Smooth muscle cell (in vitro differentiated cells): ENCODE measurements around the gene CHURC1. TPM values are rescaled to one million over a fixed set of nuclear protein-coding genes. Genes with fewer than 3 reads are reported as not detected.
A peak's percentile ranks its signal among the peaks of the same experiment; 100 is the strongest.

Source experiments
- DNase-seq: peaks from one replicate; lab custom pipeline; 2025; ENCODE audit not compliant: unreplicated experiment; lab: John Stamatoyannopoulos, UW
- H2AFZ ChIP-seq: fragments of 200-600 bp; sonication (generic); 2 replicates; pipeline ENCODE4 v1.6.0; 2016; ENCODE audit warnings: antibody characterized with exemption, low read depth, mild to moderate bottlenecking
- H3F3A ChIP-seq: fragments of 200-600 bp; sonication (generic); 2 replicates; pipeline ENCODE4 v1.6.0; 2017; ENCODE audit warnings: antibody characterized with exemption, low read depth
- H3K27ac ChIP-seq: fragments of 200-600 bp; sonication (generic); 2 replicates; pipeline ENCODE4 v1.5.1; 2016; ENCODE audit warnings: low read depth, mild to moderate bottlenecking
- H3K27me3 ChIP-seq: fragments of 200-600 bp; sonication (generic); 2 replicates; pipeline ENCODE4 v1.6.1; 2016; ENCODE audit warnings: low read depth, mild to moderate bottlenecking
- H3K36me3 ChIP-seq: fragments of 200-600 bp; sonication (generic); 2 replicates; pipeline ENCODE4 v1.5.1; 2016; ENCODE audit warnings: low read depth
- H3K4me1 ChIP-seq: fragments of 200-600 bp; sonication (generic); 2 replicates; pipeline ENCODE4 v1.5.1; 2016; ENCODE audit warnings: low read depth
- H3K4me2 ChIP-seq: fragments of 200-600 bp; sonication (generic); 2 replicates; pipeline ENCODE4 v1.6.0; 2016; ENCODE audit warnings: mild to moderate bottlenecking
- H3K4me3 ChIP-seq: fragments of 200-600 bp; sonication (generic); 2 replicates; pipeline ENCODE4 v1.5.1; 2016; ENCODE audit warnings: mild to moderate bottlenecking
- H3K79me2 ChIP-seq: fragments of 200-600 bp; sonication (generic); 2 replicates; pipeline ENCODE4 v1.6.0; 2016; ENCODE audit warnings: low read depth, mild to moderate bottlenecking
- H3K9ac ChIP-seq: fragments of 200-600 bp; sonication (generic); 2 replicates; pipeline ENCODE4 v1.6.0; 2016; ENCODE audit warnings: low read depth
- H3K9me3 ChIP-seq: fragments of 200-600 bp; sonication (generic); replicated peaks from 2 replicates; pipeline ENCODE4 v1.5.1; 2016; ENCODE audit warnings: low read depth
- H4K20me1 ChIP-seq: fragments of 200-600 bp; sonication (generic); 2 replicates; pipeline ENCODE4 v1.6.0; 2016; ENCODE audit warnings: low read depth
- CTCF ChIP-seq: fragments of 200-600 bp; sonication (generic); IDR thresholded peaks from 2 replicates; pipeline ENCODE4 v1.5.1; 2017; ENCODE audit warnings: borderline replicate concordance, mild to moderate bottlenecking, antibody characterized with exemption; ENCODE audit not compliant: insufficient read depth, poor library complexity, severe bottlenecking
- WGBS: methylation state at CpG from one replicate; pipeline ENCODE4 v1.1.7; 2016; ENCODE audit warnings: low lambda C conversion rate; 5-methylcytosine and 5-hydroxymethylcytosine counted together
- polyA plus RNA-seq: library from polyadenylated mRNA; unstranded; fragments of >200 nt; fragmentation: Nextera tagmentation; extraction: Ambion mirVana; gene quantifications from 2 replicates; pipeline ENCODE4 v1.2.1, GENCODE V29; 2016
- small RNA-seq: library from RNA; depleted of rRNA; stranded (forward); fragments of <200 nt; gene quantifications from one replicate; pipeline ENCODE3, GENCODE V24; 2014
- total RNA-seq: library from RNA; depleted of rRNA; stranded (reverse); fragments of >200 nt; gene quantifications from 2 replicates; pipeline ENCODE4 v1.2.3, GENCODE V29; 2014

The CHURC1 gene
- total and polyA plus RNA-seq, 2 experiments from 2014 or later = 48.8 to 102 TPM

- Histone ChIP-seq H3K36me3 (no peaks in the 10 kb centered on the region), H3K79me2 (peaks cover 14% of the 10 kb centered on the region), H3F3A (no peaks in the 10 kb centered on the region), H3K9me3 (no peaks in the 10 kb centered on the region), H3K4me3 (peak overlapping the region; percentile 31), H3K27ac (no peak overlapping the region), H3K9ac (no peak overlapping the region), H3K4me1 (peaks cover 17% of the 10 kb centered on the region), H2AFZ (peak overlapping the region; percentile 20), H3K4me2 (peak overlapping the region; percentile 74), H3K27me3 (no peaks in the 10 kb centered on the region), H4K20me1 (no peaks in the 10 kb centered on the region)
- peak; percentile 53 for TF ChIP-seq CTCF
- 13% methylated on average over 15 of the region's 15 CpGs for WGBS
- no peak for DNase-seq
Observed at GRCh38 chr14:64983439-64984310, 69.4 kb downstream of the CHURC1 start.

Small RNA genes within 50 kb of the gene (small RNA-seq; reads per million reads assigned to genes)
- not detected for gene RPPH1-2P

Other genes with a start within 250 kb of the CHURC1 start
- gene PLEKHG3, start 210.0 kb upstream of the CHURC1 start, total RNA-seq = 15.6 and 17.6 TPM in 2 replicates
- 18.3 and 21.9 TPM in 2 replicates for gene PLEKHG3, start 210.0 kb upstream of the CHURC1 start, polyA plus RNA-seq
- 0.18 and 3.3 TPM in 2 replicates for gene SPTB, start 34.5 kb upstream of the CHURC1 start, total RNA-seq
- gene SPTB, start 34.5 kb upstream of the CHURC1 start, polyA plus RNA-seq = 0.25 and 0.70 TPM in 2 replicates
- gene GPX2, start 28.3 kb downstream of the CHURC1 start, total RNA-seq = 0.85 and 3.6 TPM in 2 replicates
- gene GPX2, start 28.3 kb downstream of the CHURC1 start, polyA plus RNA-seq = 0.30 and 1.3 TPM in 2 replicates
- gene RAB15, start 57.9 kb downstream of the CHURC1 start, total RNA-seq = 7.1 and 10.3 TPM in 2 replicates
- 7.7 and 16.7 TPM in 2 replicates for gene RAB15, start 57.9 kb downstream of the CHURC1 start, polyA plus RNA-seq
- 9.3 and 11.0 TPM in 2 replicates for gene FNTB, start 72.4 kb downstream of the CHURC1 start, total RNA-seq
- 14.8 and 16.3 TPM in 2 replicates for gene FNTB, start 72.4 kb downstream of the CHURC1 start, polyA plus RNA-seq
- gene MAX, start 188.1 kb downstream of the CHURC1 start, total RNA-seq = 32.9 and 37.5 TPM in 2 replicates
- gene MAX, start 188.1 kb downstream of the CHURC1 start, polyA plus RNA-seq = 30.1 and 33.5 TPM in 2 replicates